GM21576 (cell line): ENCODE data around the gene NIPAL3.

Experiments
- ATAC-seq: cut with Tn5 transposase; IDR thresholded peaks from one replicate; pipeline ENCODE4 v1.9.1; 2021; ENCODE audit warnings: mild to moderate bottlenecking, moderate library complexity; ENCODE audit not compliant: unreplicated experiment

NIPAL3 gene

DNA sequence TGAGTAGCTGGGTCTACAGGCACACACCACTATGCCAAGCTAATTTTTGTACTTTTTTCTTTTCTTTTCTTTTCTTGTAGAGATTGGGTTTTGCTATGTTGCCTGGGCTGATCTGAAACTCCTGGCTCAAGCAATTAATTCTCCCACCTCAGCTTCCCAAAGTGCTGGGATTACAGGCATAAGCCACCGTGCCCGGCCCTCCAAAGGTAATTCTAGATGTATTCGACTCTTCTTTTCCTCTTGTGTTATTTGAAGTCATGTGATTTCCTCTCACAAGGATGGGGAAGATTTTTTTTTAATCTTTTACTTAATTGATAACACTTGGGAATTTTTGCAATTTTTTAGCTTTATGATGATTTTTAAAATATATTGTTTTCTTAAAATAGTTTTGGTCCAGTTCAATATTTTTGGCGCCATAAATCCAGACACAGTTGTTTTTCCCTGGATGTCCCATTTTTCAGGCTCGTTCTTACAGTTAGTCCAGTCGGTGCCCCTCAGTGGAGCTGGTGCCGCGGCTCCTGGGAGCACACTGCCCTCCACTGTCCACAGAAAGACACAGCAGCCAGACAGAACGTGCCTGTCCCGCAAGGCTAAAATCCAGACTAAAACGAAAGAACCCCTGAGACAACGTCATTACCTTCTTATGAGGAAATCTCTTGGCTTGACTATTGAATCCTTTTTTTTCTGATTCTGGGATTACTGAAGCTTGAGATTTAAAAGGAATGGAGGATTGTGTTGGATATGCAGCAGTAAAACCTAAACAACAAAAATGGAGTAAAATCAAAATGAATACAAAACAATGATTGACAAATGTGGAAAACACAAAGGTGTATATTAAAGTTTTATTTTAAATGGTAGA is 24.4 kb upstream of the NIPAL3 start:
- peak; percentile 48 for ATAC-seq

DNA sequence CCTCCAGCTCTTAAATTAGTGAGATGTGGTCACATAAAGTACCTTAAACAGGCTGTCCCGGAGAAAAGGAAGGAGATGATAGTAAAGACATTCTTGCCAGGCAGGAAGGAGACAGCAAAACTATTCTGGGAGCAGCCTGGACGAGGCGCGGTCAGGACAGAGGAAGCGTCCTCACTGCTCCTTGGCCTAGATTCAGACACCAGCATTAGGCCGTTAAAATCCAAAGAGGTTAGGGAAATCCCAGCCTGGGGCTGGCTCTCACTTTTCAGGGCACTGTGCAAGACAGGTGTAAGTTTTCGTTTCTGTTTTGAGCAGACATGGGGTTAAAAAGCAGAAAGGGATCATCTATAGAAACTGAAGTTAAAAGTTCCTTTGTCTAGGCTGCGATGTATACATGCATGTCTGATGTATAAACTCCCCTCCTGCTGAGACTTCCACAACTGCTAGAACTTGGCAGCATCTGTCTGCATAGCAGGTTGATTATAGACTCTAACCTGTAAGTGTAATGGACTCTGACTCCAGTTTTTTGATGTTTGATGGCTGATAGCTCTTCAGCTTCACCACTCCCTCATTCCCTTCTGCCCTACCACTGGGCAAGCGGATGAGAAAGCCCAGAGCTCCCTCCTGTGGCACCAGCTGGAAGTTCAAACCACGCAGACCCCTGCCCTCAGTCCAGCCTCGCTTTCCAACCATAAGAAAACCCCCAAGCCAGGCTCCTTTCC is 23.6 kb upstream of the NIPAL3 start:
- peak; percentile 80 for ATAC-seq

DNA sequence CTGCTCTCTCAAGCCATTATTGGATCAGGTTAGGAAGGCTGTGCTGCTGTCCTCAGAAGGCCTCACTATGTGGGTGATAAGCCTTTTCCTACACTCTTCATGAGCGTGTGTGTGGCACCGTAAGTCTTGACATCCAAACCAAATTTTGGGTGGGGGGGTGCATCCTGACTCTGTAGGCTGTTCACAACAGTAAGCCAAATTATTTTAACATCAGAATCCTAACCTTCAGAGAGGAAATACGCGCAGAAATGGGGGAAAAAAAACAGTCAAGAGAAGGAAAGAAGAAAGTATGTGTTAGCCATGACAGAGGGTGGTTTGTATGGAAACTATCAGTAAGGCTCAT is 23.0 kb upstream of the NIPAL3 start:
- ATAC-seq: no peak

DNA sequence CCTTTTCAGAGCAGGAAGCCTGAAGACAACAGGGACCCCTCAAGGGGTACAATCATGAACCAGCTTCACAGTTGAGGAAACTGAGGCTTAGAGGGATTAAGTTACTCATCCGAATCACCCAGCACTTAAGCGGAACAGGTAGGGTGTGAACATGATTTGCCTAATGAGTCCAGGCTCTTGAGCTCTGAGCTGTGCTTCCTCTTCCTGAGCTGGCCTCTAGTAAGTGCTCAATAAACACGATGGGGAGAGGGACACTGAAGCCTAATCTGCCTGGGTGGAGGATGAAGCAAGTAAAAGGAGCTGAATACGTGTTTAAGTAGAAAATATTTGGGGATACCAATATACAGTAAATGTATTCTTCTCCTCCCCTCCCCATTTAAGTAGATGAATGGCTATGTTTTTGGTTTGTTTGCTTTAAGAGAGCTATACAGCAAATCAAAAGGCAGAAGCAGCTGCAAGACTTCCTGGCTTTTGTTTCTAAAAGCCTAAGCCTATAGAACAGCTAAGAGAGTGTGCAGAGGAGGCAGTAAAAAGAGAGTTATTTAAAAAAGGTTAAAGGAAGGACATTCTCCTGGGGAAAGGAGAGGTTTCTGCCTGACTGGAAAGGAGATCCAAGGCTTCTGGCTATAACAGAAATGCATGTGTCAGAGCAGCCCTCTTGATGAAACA is 22.5 kb upstream of the NIPAL3 start:
- ATAC-seq: no peak

DNA sequence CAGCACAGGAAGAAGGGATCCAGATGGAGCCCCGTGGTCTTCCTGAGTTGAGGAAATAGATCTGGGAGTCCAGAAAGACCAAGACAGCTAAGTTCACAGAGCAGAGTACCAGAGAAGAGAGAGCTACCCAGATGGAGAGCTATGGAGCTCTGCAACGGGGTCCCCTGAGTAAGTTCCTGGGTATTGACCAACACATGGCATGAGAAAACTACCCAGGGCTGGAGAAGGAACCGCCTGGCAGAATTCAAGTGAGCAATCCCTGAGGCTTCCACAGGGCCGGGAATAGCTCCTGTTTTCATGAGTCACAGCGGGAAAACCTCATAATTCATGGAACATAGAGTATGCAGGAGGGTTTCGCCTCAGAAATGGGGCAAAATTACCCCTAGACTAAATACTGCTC is 21.7 kb upstream of the NIPAL3 start:
- ATAC-seq: no peak

DNA sequence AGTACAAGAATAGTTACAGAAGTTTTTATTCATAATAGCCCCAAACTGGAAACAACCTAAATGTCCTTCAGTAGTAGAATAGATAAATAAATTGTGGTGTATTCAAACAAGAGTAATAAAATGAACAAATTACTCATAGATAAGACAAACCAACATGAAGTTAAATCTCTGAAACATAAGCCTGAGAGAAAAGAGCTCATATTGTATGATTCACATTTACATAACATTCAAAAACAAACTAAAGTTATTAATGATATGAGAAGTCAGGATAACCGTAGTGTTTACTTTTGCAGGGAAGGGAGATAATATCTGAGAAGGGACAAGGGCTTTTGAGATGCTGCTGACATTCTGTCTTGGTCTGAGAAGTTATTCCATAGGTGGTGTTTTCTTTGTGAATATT is 15.5 kb upstream of the NIPAL3 start:
- no peak for ATAC-seq

DNA sequence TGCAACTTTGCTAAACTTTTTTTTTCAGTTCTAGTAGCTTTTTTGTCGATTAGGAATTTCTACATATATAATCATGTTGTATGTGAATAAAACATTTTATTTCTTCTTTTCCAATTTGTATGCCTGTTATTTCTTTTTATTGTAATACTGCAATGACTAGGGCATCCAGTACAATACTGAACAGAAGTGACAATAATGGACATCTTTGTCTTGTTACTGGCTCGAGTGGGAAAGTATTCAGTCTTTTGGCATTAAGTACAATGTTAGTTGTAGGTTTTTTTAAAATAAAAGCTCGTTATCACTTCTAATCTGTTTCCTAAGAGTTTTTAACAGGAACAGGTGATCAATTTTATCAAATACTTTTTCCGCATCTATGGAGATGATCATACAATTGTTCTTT is 11.8 kb upstream of the NIPAL3 start:
- ATAC-seq: no peak

DNA sequence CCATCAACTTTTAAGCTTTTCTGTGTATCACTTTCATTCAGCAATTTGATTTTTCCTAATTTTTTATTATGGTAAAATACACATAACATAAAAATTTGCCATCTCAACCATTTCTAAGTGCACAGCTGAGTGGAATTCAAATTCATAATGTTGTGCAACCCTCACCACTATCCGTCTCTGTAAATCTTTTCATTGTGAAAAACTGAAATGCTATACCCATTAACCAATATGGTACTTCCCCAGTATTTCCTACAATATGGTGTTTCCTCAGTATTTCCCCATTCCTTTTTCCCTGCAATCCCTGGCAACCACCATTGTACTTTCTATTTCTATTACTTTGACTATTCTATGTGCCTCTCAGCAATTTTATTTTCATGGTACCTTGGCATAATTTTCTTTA is 8.8 kb upstream of the NIPAL3 start:
- no peak for ATAC-seq

DNA sequence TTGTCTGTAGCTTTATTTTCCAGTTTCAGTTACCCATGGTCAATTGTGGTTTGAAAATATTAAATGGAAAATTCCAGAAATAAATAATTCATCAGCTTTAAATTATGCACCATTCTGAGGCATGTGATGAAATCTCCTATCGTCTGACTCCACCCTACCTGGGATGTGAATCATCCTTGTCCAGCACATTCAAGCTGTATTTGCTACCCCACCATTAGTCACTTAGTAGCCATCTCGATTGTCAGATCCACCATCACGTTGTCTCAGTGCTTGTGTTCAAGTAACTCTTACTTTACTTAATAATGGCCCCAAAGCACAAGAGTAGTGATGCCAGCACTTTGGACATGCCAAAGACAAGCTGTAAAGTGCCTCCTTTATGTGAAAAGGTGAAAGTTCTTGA is 6.1 kb upstream of the NIPAL3 start:
- ATAC-seq: no peak

DNA sequence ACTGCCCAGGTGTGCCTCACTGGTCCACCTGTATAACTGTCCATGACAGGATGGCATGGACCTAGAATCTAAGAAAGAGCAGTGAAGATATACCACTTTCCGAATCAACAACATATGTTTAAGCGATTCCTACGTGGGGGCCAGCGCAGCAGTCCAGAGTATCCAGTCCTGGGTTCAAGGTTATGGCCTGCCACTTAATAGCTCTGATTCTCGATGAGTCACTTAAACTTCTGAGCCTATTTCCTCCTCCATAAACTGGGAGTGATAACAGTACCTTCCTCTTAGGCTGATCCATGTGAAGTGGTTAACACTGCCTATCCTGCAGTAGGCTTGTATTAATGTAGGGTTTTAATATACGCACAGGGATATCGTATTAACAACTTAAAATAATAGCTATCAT is 4.9 kb upstream of the NIPAL3 start:
- no peak for ATAC-seq

DNA sequence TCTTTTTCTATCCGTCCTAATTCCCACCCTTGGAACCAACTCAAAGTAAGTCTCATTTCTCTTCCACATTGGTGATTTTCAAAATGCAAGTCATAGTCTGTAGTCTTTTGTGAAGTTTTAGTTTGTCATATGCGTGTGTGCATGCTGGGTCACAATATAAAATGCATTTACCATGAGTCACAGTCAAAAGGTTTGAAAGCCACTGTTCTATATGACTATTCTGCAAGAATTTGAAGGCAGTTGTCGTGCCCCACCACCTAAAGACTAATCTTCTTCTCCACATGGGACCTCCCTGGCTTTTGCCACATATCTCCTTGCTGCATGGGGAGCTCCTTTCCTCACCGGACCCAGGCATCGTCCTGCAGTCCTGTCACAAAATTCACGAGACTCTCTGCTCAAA is 3.6 kb upstream of the NIPAL3 start:
- no peak for ATAC-seq

DNA sequence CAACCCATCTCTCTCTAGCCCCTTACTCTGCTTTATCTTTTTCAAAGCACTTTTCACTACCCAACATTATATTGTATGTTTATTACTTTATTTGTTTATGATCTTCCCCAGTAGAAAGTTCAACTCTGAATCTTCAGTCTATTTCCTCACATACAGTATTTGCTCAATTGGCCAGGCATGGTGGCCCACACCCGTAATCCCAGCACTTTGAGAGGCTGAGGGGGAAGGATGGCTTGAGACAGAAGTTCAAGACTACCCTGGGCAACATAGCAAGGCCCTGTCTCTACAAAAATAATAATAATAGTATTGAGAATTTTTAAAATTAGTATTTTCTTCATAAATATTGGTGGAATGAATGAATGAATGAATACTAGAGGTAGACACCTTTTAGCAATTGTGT is 3.2 kb upstream of the NIPAL3 start:
- ATAC-seq: no peak

DNA sequence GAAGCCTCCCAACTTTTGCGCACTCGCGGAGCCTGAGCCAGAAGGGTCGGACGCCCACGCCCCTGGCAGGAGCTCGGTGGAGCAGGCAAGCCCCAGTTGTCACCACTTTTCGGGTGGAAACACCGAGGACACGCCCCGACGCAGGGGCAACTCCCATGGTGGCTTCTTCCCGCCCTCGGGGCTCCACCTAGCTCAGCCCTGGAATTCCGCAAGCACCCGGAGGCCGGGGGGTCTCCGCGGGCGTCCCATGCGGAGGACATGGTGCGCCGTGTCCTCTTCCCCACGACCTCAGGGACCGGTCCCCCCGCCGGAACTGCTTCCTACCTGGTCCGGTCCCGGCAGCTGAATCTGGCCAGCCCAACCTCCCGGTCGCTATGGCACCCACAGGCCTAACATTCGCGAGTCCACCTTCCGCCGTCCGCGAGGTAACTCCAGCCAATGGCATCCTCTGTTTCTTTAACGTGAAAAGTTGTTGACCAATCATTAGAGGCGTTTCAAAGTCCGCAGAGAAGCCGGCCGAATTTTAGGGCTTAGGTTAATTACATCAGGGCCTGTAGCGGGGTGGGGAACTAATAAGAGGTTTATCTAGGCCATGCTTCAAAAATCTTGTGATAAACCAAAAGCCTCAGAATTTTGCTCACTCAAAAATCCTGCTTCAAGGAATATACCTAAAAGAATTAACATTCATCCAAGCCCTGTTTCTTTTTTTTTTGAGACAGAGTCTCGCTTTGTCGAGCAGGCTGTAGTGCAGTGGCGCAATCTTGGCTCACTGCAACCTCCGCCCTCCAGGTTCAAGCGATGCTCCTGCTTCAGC is 2.0 kb upstream of the NIPAL3 start, which contains the start of gene STPG1:
Gene STPG1 (minus strand): TSS at position 433 of the 814 bp plus-strand sequence. CDS start 12,394 bp downstream, outside the sequence.
- no peak for ATAC-seq

DNA sequence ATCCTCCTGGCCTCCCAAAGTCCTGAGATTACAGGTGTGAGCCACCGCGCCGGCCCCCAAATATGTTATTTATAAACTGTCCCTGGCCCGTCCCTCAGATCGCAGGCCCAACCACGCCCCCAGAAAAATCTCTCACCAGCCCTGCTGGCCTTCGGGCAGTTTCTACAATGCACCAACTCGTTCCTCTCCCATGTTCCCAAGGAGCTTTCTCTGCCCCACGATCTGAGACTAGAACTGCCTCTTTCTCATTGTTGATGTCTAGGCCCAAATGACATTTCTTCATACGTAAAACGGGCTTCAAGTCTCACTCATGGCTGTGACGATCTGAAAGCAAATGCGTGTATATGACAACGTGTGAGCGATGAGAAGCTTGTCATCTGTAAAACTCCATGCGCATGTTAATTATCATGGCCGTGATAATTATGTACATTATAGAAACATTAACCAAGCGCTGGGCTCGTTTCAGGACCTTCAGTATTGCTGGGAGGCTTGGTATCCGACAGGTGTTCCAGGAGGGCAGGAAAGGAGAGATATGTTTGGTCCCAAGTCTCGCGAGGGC is 748 bp upstream of the NIPAL3 start:
- no peak for ATAC-seq

DNA sequence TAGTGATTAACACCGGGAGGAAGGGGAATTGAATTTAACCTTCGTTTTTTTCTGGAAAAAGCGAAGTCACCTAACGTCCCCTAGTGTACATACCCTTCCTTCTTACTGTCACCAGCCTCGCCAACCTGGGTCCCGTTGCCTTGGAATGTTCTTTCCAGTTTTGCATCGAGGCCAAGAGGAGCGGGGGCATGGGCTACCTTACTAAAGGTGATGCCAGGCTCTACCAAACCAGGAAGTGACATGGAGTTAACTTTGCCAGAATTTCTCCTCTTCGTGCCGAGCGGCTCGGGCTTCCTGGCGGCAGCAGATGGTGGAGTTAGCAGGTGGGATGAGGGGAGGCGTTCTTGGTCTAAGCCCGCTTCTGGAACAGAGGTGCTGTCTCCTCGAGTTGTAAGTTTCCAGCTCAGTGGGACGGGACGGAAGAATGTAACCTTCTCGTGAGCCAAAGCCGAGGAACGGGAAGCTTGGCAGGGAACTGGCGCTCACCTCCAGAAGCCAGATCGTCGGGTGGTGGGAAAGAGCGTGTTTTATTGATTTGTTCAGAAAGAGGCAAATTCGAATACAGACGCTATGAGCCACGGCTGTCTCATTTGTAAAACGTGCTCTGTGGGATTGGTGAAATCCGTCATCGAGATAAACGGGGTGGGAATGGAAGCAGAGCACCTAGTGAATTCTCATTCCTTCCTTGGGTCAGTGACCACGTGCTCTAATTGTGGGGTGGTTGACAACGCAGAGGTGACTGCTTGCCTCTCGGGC is 486 bp downstream of the NIPAL3 start:
- ATAC-seq: peak; percentile 5

DNA sequence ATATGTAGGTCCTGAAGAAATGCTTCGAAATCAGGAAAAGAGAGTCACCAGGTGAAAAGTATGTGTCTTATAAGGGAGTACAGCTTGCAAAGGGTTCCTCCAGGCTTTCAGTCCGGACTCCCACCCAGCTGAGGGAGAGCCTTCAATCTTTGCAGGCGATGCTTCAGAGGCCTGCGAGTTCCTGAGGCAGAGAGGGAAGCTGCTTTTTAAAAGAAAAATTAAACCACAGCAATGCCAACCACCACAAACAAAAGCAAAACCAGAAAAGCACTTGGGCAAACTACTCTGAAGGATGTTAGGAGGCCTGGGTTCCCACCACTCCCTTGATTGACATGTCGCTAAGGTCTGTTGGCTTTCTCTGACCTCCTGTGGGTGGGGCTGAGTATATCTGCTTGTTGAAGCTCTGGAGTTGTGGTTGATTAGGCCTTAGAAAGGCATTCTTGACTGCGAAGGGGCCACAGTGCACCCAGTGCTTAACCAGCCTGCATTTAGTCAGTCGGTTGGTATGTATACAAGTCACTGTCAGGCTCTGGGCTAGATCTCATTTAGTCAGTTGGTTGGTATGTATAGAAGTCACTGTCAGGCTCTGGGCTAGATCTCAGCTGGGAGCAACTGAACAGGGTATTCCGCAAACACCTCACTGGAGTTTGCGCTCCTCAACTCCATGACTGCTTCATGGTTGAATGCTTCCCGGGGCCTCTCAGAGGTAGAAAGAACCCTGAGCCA is 1.2 kb downstream of the NIPAL3 start:
- no peak for ATAC-seq

DNA sequence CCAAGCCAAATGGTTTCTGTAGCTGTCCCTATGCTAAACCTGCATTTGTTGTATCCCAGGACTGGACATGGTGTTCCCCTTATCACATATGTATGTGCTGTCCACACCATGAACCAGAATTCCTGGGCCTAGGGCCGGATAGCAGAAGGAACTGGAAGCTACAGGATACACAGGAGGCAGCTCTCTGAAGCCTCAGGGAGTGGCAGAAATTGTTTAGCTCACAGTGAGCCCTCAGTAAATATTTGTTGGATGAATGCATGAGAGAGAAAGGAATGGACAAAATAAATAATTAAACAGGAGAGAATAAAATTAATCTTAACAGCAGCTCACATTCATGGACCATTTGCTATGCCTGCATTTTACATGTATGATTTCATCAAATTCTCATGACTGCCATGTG is 2.1 kb downstream of the NIPAL3 start:
- ATAC-seq: no peak

DNA sequence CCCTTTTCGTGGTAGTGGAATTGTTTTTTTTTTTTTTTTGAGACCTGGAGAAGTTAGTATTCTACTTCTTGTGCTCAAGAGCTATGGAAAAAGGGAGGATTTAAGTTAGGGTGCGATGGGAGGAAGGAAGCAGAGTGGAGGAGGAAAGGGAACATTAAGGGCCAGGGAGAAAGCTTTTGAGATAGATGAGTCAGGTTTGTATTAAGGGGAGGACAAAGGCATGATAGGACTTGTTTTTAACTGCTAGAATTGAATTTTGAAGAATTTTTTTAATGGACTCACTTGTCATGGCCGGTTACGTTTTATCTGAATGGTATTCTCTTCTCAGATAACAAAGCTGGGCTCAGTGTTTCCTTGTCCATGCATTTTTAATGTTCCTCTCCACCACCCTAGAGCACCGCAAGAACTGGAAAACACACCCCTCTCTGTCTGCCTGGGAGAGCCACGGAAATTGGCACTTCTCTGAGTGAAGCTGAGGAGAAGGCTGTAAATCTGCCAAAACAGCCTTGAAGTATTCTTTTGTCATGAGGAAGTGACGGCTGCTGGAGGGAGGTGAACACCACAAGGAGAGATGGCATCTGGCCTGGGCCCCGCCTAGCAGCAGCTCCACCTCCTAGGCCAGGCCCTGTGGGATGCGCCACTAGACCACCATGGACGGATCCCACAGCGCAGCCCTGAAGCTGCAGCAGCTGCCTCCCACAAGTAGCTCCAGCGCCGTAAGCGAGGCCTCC is 3.5 kb downstream of the NIPAL3 start:
- no peak for ATAC-seq

DNA sequence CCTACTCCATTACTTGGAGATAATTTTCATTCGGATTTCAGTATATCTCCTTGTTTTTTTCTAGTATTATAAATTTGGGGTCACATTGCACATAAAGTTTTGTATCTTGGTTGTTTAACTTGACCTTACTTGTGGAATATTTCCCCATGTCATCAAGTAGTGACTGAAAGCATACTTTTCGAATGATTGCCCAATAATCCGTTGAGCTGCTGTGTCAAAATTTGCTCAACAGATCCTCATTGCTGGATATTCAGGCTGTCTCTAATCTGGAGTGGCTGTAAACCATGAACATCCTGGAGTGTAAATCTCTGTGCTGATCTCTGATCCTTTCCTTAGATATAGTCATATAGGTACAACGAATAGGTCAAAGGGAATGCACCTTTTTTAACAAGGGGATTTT is 4.9 kb downstream of the NIPAL3 start:
- no peak for ATAC-seq
